NT2/D1 (cell line): Measurements from ENCODE around the gene ANO5.
A peak's percentile ranks its signal among the peaks of the same experiment; 100 is the strongest.
"Not testable (repeated sequence)": the region's sequence is repeated elsewhere in the genome, so short reads cannot be mapped to it uniquely, and the experiment has no call there.

Experiments
- DNase-seq: peaks from one replicate; pipeline ENCODE4 v3.0.0-alpha.2; 2011; ENCODE audit warnings: low read depth, low spot score
- H3K27me3 ChIP-seq: 2 replicates; pipeline ENCODE4 v1.6.0; 2011; ENCODE audit warnings: mild to moderate bottlenecking; ENCODE audit not compliant: insufficient read length, insufficient read depth
- H3K36me3 ChIP-seq: 2 replicates; pipeline ENCODE4 v1.6.1; 2011; ENCODE audit warnings: mild to moderate bottlenecking, low read length, mixed read lengths; ENCODE audit not compliant: insufficient read depth, insufficient read length
- H3K4me1 ChIP-seq: 2 replicates; pipeline ENCODE4 v1.5.1; 2011; ENCODE audit not compliant: insufficient read depth, insufficient read length
- H3K4me3 ChIP-seq: 2 replicates; pipeline ENCODE4 v1.5.1; 2011; ENCODE audit warnings: low read depth; ENCODE audit not compliant: insufficient read length
- H3K9ac ChIP-seq: 2 replicates; pipeline ENCODE4 v1.6.0; 2011; ENCODE audit warnings: low read depth; ENCODE audit not compliant: insufficient read length
- H3K9me3 ChIP-seq: 2 replicates; pipeline ENCODE4 v1.5.1; 2011; ENCODE audit warnings: mild to moderate bottlenecking, low read length; ENCODE audit not compliant: insufficient read depth
- SUZ12 ChIP-seq: IDR thresholded peaks from 2 replicates; pipeline ENCODE4 v1.6.1; 2011; ENCODE audit not compliant: insufficient read length, insufficient read depth; ENCODE audit errors: extremely low read depth
- YY1 ChIP-seq: IDR thresholded peaks from 2 replicates; pipeline ENCODE4 v1.6.1; 2011; ENCODE audit not compliant: insufficient read length, insufficient read depth
- ZNF274 ChIP-seq: IDR thresholded peaks from 2 replicates; pipeline ENCODE4 v1.6.1; 2011; ENCODE audit warnings: mild to moderate bottlenecking, low read depth, low read length

Gene ANO5

DNA sequence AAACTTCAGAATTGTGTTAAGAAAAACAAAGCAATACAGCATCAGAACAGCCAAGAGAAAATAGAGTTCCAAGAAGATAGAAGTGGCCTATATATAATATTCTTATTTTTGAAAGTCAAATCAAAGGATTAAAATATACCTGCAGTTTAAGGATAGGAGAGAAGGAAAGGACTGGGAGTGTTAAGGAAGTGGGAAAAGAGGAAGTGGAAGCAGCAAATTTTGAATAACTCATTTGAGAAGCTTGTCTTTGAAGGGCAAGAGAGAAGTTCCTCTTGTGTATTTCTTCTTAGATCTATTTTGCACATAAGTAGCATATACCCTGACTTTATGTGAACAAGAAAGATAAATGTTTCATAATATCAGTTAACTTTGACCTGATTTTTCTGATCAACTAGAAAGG, 82.7 kb downstream of the ANO5 start:
- no peak for TF ChIP-seq YY1
- DNase-seq: no peak
- no peaks in the 10 kb centered on the region for H3K36me3 ChIP-seq
- H3K27me3 ChIP-seq: no peaks in the 10 kb centered on the region
- H3K9ac ChIP-seq: no peak overlapping the region
- H3K9me3 ChIP-seq: no peaks in the 10 kb centered on the region
- H3K4me1 ChIP-seq: no peaks in the 10 kb centered on the region
- no peak overlapping the region for H3K4me3 ChIP-seq

DNA sequence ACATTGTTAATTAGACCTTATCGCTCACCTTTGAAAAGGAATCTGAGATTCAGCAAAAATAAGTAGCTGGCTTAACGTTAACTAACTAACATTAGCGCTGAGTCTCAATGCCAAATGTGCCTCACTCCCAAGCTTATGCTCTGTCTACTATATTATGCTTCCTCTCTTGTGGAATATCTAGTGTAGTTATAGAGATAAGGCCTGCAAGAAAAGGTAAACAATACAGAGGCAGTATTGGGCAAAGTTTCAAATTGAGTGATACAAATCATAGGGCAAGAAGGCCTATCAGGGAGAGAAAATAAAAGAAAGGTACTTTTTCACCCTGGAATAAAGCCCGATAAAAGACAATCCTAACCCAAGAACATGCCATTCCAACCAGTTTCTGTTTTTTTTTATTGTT, 83.7 kb downstream of the ANO5 start:
- H3K36me3 ChIP-seq: no peaks in the 10 kb centered on the region
- no peaks in the 10 kb centered on the region for H3K9me3 ChIP-seq
- no peak overlapping the region for H3K4me3 ChIP-seq
- H3K9ac ChIP-seq: no peak overlapping the region
- H3K27me3 ChIP-seq: no peaks in the 10 kb centered on the region
- no peak for DNase-seq
- H3K4me1 ChIP-seq: no peaks in the 10 kb centered on the region
- TF ChIP-seq YY1 (no peak), ZNF274 (no peak), SUZ12 (no peak)

DNA sequence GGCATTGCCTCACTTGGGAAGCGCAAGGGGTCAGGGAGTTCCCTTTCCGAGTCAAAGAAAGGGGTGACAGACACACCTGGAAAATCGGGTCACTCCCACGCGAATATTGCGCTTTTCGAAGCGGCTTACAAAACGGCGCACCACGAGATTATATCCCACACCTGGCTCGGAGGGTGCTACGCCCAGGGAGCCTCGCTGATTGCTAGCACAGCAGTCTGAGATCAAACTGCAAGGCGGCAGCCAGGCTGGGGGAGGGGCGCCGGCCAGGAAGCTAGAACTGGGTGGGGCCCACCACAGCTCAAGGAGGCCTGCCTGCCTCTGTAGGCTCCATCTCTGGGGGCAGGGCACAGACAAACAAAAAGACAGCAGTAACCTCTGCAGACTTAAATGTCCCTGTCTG, 92.1 kb downstream of the ANO5 start:
- not testable (repeated sequence) for H3K9ac ChIP-seq, H3K36me3 ChIP-seq, H3K4me3 ChIP-seq, H3K4me1 ChIP-seq, DNase-seq, H3K9me3 ChIP-seq, H3K27me3 ChIP-seq

DNA sequence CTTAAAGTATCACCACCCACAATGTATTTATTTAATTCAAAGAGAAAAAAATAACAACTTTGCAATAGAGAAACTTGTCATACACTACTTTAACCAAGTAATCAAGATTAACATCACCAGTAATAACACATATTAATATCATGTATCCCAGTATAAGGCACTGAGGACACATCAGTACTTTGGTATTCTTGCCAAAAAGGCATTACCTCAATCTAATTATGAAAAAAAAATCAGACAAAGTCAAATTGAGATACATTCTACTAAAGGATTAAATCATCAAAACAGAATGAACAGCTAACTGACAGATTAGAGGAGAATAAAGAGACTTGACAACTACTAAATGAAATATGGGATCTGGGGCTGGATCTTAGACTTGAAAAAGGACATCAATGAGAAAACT, 109.5 kb downstream of the ANO5 start:
- Histone ChIP-seq H3K36me3 (no peaks in the 10 kb centered on the region), H3K4me1 (no peaks in the 10 kb centered on the region), H3K9me3 (no peaks in the 10 kb centered on the region), H3K27me3 (no peaks in the 10 kb centered on the region), H3K9ac (no peak overlapping the region), H3K4me3 (no peak overlapping the region)
- TF ChIP-seq YY1: no peak
- no peak for DNase-seq

DNA sequence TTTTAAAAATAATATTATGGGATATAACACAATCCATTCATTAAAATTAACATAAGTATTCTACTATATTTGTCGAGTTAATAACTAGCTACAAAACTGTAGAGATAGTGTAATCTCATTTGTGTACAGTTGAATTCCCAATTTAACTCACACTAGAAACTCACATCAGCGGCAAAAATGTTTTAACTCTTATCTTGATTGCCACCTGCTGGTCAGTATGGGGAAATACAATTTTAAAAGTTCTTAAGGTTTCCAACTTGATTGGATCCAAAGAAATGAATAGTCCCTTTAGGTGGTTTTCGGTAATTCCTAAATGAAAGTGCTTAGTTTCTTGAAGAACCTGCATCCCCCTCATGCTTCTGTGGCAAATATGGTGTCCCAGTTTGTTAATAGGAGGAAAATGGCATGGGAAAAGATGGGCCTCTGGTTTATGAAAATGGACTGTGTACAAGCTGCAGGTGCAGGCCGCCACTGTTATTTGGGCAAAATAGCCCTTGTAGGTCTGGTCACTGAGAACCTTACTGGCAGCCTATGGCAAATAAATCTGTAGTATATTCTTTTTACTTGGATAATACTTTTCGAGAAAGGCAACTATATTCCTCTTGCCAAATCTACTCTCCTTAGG, 111.6 kb downstream of the ANO5 start:
- TF ChIP-seq YY1: no peak
- TF ChIP-seq ZNF274: no peak
- no peak for TF ChIP-seq SUZ12
- Histone ChIP-seq H3K36me3 (no peaks in the 10 kb centered on the region), H3K4me3 (no peak overlapping the region), H3K27me3 (no peaks in the 10 kb centered on the region), H3K9me3 (no peaks in the 10 kb centered on the region), H3K9ac (no peak overlapping the region), H3K4me1 (no peaks in the 10 kb centered on the region)
- peak; percentile 1 for DNase-seq

DNA sequence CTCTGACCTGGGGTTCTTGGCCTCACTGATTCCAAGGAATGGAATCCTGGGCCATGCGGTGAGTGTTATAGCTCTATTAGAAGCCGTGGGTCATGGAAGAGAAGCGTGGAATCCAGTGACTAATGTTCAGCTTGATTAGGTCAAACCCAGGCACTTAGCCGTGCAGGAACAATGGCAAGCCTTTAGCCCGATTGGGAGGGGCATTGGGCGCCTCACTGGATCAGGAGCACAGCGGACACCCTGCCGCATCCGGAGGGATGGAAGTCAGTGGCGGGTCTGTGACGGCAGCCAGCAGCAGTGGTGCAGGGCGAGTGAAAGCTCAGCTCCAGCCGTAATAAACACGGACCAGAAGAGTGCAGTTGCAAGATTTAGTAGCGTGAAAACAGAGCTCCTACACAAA, 124.8 kb downstream of the ANO5 start:
- no peak overlapping the region for H3K4me3 ChIP-seq
- no peaks in the 10 kb centered on the region for H3K9me3 ChIP-seq
- no peaks in the 10 kb centered on the region for H3K27me3 ChIP-seq
- TF ChIP-seq ZNF274 (no peak), YY1 (no peak), SUZ12 (no peak)
- H3K36me3 ChIP-seq: no peaks in the 10 kb centered on the region
- DNase-seq: no peak
- H3K9ac ChIP-seq: no peak overlapping the region
- H3K4me1 ChIP-seq: no peaks in the 10 kb centered on the region

DNA sequence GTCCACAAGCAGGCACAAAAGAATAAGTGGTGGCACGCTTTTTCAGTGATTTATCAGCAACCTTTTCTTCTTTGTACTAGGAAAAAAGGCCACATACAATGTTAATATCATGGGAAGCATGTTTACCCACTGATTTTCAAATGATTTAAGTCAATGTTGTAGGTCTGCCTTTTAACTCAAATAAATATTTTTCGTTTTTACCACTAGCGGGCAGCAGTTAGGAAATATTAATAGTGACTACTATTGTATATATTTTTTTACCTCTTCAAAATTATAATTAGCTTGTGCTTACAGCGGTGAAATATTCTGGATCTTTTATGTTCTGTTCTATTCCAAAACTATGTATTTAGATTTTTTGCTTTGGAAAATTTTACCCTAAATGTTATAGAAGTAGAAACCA, 138.9 kb downstream of the ANO5 start:
- Histone ChIP-seq H3K9me3 (no peaks in the 10 kb centered on the region), H3K4me3 (no peak overlapping the region), H3K9ac (no peak overlapping the region), H3K4me1 (no peaks in the 10 kb centered on the region), H3K27me3 (no peaks in the 10 kb centered on the region), H3K36me3 (no peaks in the 10 kb centered on the region)
- no peak for TF ChIP-seq ZNF274
- no peak for TF ChIP-seq SUZ12
- no peak for TF ChIP-seq YY1
- no peak for DNase-seq
